ENCODE results near the gene DAZL.

- TF ChIP-seq CTCF (IDR thresholded peaks at IDR 0.05; ENCODE audit: borderline replicate concordance, extremely low read depth, low read length, poor library complexity, severe bottlenecking) (no peak), EZH2 (IDR thresholded peaks at IDR 0.05; ENCODE audit: borderline replicate concordance, low read depth, low read length, severe bottlenecking) (no peak)
These were observed 15.2 kb downstream of the DAZL start for GRCh38 chr3:16589867-16590624.
